IPS-NIHi7 (cell line): ENCODE data around the gene PAX1.

Experiments
- DNase-seq: peaks from one replicate; pipeline ENCODE4 v3.0.0; 2012; ENCODE audit warnings: mixed read lengths; ENCODE audit errors: extremely low spot score

Gene PAX1

GRCh38 chr20:21739682-21740081, 34.2 kb downstream of the PAX1 start:
- no peak for DNase-seq

- no peak for DNase-seq
Observed at GRCh38 chr20:21741266-21741665, 35.8 kb downstream of the PAX1 start.

GRCh38 chr20:21762646-21763045, 57.2 kb downstream of the PAX1 start:
- DNase-seq = no peak

- no peak for DNase-seq
Observed at GRCh38 chr20:21767200-21767738, 61.8 kb downstream of the PAX1 start.

GRCh38 chr20:21767739-21768223, 62.3 kb downstream of the PAX1 start:
- peak; percentile 86 for DNase-seq
